ENCODE data around the gene CITED1.

The CITED1 gene

DNA sequence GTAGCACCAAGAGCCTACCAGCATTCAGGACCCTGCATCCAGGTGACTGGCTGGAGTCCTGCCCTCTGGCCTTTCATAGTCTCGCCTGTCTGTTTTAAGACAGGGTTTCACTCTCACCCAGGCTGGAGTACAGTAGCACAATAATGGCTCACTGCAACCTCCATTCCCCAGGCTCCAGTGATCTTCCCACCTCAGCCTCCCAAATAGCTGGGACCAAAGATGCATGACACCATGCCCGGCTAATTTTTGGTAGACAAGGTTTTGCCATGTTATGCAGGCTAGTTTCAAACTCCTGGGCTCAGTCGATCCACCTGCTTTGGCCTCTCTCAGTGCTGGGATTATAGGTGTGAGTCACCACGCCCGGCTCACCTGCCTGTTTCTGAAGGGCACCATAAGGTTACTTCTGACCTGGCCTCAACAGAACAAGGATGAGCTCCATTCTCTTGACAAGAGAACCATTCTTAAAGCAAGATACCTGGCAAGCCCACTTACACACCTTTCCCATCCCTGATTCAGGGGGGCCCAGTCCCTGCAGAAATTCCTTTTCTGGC lies 35.3 kb downstream of the CITED1 start:
- no peak for DNase-seq (ENCODE audit: low spot score)

DNA sequence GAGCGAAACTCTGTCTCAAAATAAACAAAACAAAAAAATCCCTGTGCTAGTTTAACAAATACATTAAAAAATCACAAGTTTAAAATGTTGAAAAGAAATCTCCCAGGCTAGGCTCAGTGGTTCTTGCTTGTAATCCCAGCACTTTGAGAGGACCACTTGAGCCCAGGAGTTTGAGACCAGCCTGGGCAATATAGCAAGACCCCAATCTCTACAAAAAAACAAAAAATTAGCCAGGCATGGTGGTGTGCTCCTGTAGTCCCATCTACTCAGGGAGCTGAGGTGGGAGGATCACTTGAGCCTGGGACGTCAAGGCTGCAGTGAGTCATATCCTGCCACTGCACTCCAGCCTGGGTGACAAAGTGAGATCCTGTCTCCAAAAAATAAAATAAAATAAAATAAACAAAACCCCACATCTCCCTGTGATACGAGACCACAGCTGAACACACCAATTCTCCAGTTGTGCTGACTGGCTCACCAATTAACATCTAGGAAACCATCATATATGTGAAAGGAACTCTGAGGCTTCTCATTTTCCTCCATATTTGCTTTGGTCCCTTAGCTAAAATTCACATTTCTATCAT lies 36.0 kb downstream of the CITED1 start:
- peak; percentile 22 for DNase-seq (ENCODE audit: low spot score)

DNA sequence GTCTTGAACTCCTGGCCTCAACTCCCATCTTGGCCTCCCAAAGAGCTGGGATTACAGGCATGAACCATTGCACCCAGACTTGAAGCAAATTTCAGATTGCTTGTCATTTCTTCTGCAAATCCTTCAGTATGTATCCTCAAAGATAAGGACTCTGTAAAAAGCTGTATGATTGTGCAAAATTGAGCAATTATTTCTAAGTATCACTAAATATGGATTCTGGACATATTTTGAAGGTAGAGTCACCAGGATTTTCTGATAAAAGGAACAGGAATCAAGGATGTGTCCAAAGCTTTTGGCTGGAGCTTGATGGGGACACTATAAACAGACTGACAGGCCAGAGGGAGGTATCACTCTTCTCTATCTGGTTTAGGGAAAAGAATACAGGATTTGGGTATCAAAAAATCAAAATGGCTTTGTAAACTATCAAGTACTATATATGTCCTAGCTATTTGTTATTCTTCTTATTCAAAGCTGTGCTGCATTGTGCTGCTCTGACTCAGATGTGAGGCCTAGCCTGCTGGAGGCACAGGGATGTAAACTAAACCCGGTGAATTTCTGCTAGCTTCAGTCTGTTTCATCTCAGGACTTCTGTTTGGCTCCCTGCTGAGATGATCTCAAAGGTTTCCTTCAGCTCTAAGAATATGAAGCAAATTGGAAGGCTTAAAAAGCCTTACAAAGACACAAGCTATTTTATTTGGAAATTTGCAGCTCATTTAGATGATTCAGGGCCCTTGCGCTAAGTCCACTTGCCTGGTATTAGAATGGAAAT lies 36.9 kb downstream of the CITED1 start:
- peak; percentile 71 for DNase-seq (ENCODE audit: low spot score)

DNA sequence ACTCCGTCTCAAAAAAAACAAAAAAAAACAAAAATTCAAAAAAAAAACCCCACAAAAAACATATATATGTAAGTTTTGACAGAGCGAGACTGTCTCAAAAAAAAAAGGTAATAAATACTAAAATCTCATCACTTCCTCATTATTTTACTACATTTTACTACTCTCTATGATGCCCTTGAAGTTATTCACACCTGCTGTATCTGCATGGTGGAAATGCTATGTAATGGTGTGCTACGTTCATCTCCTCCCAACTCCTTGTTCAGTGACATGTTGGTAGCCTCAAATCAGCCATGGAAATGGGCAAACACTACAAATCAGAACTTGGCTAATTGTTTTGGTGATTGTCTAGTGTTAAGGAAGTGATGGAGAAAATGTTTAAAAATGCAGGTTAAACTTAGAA lies 40.5 kb downstream of the CITED1 start:
- no peak for DNase-seq (ENCODE audit: low spot score)

DNA sequence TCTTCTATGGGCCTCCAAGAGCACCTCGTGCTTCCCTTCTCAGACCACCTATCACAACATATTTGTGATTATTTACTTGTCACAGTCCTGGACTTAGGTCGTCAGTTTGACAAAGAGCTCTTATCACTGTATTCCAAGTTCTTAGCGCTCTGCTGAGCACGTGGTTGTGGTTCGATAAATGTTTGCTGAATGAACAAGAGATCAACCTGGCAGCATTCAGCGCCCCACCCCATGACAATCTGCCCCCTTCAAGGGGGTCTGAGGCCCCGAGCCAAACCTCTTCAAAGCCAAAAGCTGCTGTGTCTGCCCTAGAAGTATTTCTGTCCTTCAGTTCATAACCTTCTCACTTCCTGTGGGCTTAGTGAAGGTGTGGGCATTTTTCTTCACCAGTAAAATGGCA lies 43.6 kb downstream of the CITED1 start:
- no peak for DNase-seq (ENCODE audit: low spot score)

DNA sequence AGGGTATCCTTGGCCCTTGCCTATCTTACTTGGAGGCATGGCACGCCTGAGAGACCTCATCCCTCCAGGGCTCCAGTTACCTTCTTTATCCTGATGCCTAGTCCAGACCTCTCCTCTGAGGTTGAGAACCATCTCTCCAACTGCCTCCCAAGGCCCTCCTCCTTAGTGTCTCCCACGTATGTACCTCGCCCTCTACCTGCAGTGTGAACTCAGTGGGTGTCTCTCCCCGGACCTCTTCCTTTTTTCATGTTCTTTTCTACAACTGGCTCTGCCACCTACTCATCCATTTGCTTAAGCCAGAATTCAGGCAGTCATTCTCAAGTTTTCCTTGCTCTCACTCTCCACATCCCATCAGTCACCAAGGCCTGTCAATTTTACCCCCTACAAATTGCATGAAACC lies 45.3 kb downstream of the CITED1 start:
- DNase-seq (ENCODE audit: low spot score), result no peak

DNA sequence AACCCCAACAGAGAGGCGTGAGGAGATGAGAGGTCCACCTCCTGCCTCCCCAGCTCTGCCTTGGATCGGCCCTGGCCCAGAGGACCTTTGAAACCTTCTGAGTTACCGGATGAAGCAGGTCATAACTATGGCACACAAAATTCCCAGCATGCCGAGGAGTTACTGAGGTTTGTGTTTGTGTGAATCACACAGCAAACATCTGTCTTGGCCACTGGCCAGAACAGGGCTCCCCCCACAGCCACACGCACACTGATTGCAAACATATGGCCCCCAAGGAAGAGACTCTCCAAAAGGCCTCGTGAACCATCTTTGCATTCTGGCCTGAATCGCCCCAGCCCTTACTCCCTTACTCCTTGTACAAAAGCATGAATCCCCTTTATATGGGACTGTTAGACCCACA lies 47.5 kb downstream of the CITED1 start:
- DNase-seq (ENCODE audit: low spot score), result peak; percentile 71

DNA sequence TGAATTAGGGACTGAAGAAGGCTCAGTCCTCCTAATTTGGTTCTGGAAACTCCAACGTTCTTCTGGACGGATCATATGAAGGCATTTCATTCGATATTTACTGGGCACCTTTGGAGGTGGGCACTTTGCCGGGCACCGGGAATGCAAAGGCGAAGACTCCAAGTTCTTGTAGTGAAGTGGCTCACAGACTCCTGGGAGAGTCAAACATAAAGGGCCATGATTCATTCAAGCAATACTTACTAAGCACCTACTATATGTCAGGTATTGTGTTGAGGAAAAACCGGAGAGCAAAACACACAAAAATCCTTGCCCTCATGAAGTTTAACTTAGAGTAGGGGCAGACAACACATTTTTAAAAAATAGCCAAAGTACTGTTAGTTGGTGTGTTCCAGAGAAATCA lies 49.9 kb downstream of the CITED1 start:
- DNase-seq (ENCODE audit: low spot score), result no peak

DNA sequence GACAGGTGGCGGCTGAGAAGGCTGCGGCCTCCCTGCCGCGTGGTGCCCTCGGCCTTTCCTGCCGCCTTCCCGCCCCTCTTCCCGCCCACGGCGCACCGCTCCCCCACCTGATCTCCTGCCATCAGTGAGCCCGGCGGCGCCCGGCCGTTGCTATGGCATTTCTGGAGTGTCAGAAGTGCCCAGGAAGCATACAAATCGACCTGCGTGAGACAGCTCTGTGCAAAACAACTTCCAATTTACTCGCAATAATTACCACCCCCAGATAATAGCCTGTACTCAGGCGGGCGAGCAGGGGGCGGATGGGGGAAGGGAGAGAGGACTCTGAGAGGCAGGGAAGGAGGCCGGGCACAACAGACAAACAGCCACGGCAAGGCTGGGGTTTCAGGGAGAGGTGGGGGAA lies 50.3 kb downstream of the CITED1 start:
- DNase-seq (ENCODE audit: low spot score), result no peak

DNA sequence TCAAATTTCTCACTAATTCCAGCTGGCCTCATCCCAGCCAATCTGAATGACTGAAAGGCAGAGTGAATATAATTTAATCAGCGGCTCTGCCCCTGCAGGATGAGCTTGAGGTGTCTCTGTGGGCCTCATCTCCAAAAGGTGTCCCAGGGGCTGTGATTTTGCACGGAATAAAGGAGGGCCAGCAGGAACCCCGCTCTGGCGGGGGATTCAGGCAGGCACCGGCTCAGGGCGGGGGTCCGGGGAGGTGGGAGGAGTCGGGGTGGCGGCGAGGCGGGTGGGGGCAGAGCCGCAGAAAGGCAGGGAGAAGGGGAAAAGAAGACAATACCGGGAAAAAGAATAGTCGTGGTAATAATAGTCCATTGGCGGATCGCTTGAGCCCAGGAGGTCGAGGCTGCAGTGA lies 50.9 kb downstream of the CITED1 start:
- no peak for DNase-seq (ENCODE audit: low spot score)

DNA sequence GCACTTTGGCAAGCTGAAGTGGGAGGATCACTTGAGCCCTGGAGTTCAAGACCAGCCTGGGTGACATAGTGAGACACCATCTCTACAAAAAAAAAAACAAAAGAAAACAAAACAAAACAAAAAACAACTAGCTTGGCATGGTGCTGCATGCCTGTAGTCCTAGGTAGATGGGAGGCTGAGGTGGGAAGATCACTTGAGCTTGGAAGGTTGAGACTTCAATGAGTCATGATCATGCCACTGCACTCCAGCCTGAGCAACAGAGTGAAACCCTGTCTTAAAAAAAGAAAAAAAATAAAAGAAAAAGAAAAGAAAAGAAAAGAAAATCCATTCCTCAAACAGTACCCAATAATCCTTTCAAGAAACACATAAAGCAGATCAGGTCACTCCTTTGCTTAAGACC lies 52.0 kb downstream of the CITED1 start:
- DNase-seq (ENCODE audit: low spot score), result no peak
